ENCODE results near the gene AQP12A. TPM values are rescaled to one million over a fixed set of nuclear protein-coding genes. Genes with fewer than 3 reads are reported as not detected.

AQP12A gene
- total and polyA plus RNA-seq, 7 donors: 3.0 to 7.4 TPM; not detected in 5

GRCh38 chr2:240717181-240717641 lies 25.5 kb downstream of the AQP12A start:
- no peak for DNase-seq
- TF ChIP-seq POLR2A (IDR thresholded peaks at IDR 0.05) (no peak), CTCF (IDR thresholded peaks at IDR 0.05) (no peak), POLR2AphosphoS5 (IDR thresholded peaks at IDR 0.05) (no peak), EP300 (IDR thresholded peaks at IDR 0.05) (no peak)
- no peak overlapping the region for H3K4me3 ChIP-seq
- WGBS, 2 donors: 76 to 86% methylated on average over 18 of the region's 18 CpGs
- H3K27ac ChIP-seq: no peak overlapping the region
- no peaks in the 10 kb centered on the region for H3K27me3 ChIP-seq
- H3K9me3 ChIP-seq: no peaks in the 10 kb centered on the region
- intact Hi-C loops (cut with DNase I): no loop called here
- no peaks in the 10 kb centered on the region for H3K36me3 ChIP-seq
- no peaks in the 10 kb centered on the region for H3K4me1 ChIP-seq

- intact Hi-C loops (cut with DNase I): no loop called here
- Histone ChIP-seq H3K27ac (no peak overlapping the region), H3K27me3 (no peaks in the 10 kb centered on the region), H3K36me3 (no peaks in the 10 kb centered on the region), H3K9me3 (no peaks in the 10 kb centered on the region), H3K4me1 (no peaks in the 10 kb centered on the region), H3K4me3 (no peak overlapping the region)
- whole genome bisulfite sequencing, 2 donors: 87 to 91% methylated on average over 31 of the region's 31 CpGs
- DNase-seq: no peak
- TF ChIP-seq CTCF (IDR thresholded peaks at IDR 0.05) (no peak), POLR2A (IDR thresholded peaks at IDR 0.05) (no peak), POLR2AphosphoS5 (IDR thresholded peaks at IDR 0.05) (no peak), EP300 (IDR thresholded peaks at IDR 0.05) (no peak)
These were observed 26.3 kb downstream of the AQP12A start for GRCh38 chr2:240717681-240718581.

- H3K9me3 ChIP-seq: no peaks in the 10 kb centered on the region
- WGBS, 2 donors: 86 to 89% methylated on average over 25 of the region's 25 CpGs
- TF ChIP-seq POLR2AphosphoS5 (IDR thresholded peaks at IDR 0.05): no peak
- TF ChIP-seq CTCF (IDR thresholded peaks at IDR 0.05): no peak
- no peak for TF ChIP-seq EP300 (IDR thresholded peaks at IDR 0.05)
- no peak overlapping the region for H3K4me3 ChIP-seq
- no peak overlapping the region for H3K27ac ChIP-seq
- no peaks in the 10 kb centered on the region for H3K27me3 ChIP-seq
- intact Hi-C loops (cut with DNase I): no loop called here
- no peaks in the 10 kb centered on the region for H3K4me1 ChIP-seq
- H3K36me3 ChIP-seq: no peaks in the 10 kb centered on the region
- no peak for DNase-seq
These were observed 27.3 kb downstream of the AQP12A start for GRCh38 chr2:240718896-240719490.

- TF ChIP-seq POLR2A (IDR thresholded peaks at IDR 0.05) (no peak), CTCF (IDR thresholded peaks at IDR 0.05) (no peak), EP300 (IDR thresholded peaks at IDR 0.05) (no peak), POLR2AphosphoS5 (IDR thresholded peaks at IDR 0.05) (no peak)
- intact Hi-C loops (cut with DNase I): no loop called here
These were observed 28.2 kb downstream of the AQP12A start for GRCh38 chr2:240719676-240720545.

More at GRCh38 chr2:240719676-240720545, 28.2 kb downstream of the AQP12A start:
- Histone ChIP-seq H3K9me3 (no peaks in the 10 kb centered on the region), H3K4me3 (no peak overlapping the region), H3K27ac (no peak overlapping the region), H3K27me3 (no peaks in the 10 kb centered on the region), H3K4me1 (no peaks in the 10 kb centered on the region), H3K36me3 (no peaks in the 10 kb centered on the region)
- DNase-seq: no peak
- 74 to 88% methylated on average over 25 of the region's 25 CpGs for WGBS, 2 donors

Data from sigmoid colon (tissue), 7 donors.